CD14-positive monocyte (primary cell): ENCODE results near the gene AP2M1. TPM values are rescaled to one million over a fixed set of nuclear protein-coding genes. Genes with fewer than 3 reads are reported as not detected.

Experiments
- DNase-seq, 3 donors: peaks; one replicate each; pipeline ENCODE4 v3.0.0-alpha.2; 2011 to 2022
- H2AFZ ChIP-seq: 2 replicates; pipeline ENCODE4 v1.6.0; 2012; ENCODE audit warnings: mild to moderate bottlenecking, low read depth, low read length, inconsistent platforms; ENCODE audit not compliant: insufficient read depth, poor library complexity, severe bottlenecking
- H3K27ac ChIP-seq, 2 donors: 1 replicate in 1 of 2; 2 replicates in 1 of 2; pipeline ENCODE4 v1.5.1; 2012 to 2013; ENCODE audit warnings: low read length in 2 of 2, control low read depth in 1 of 2, inconsistent platforms in 1 of 2, low read depth in 1 of 2, mild to moderate bottlenecking in 1 of 2
- H3K27me3 ChIP-seq, 2 donors: one replicate each; pipeline versions ENCODE4 v1.6.0 to v1.6.1; 2011 to 2013; ENCODE audit warnings: low read length in 2 of 2; ENCODE audit not compliant: control insufficient read depth in 2 of 2, insufficient read depth in 2 of 2
- H3K36me3 ChIP-seq, 2 donors: replicated peaks in 1 of 2; 1 replicate in 1 of 2; 2 replicates in 1 of 2; pipeline versions ENCODE4 v1.5.1 to v1.6.1; 2012 to 2013; ENCODE audit warnings: low read length in 2 of 2, control low read depth in 1 of 2, inconsistent platforms in 1 of 2, mild to moderate bottlenecking in 1 of 2; ENCODE audit not compliant: insufficient read depth in 2 of 2, control insufficient read depth in 1 of 2
- H3K4me1 ChIP-seq, 2 donors: 1 replicate in 1 of 2; 2 replicates in 1 of 2; pipeline versions ENCODE4 v1.5.1 to v1.6.1; 2012 to 2013; ENCODE audit warnings: low read length in 2 of 2, control low read depth in 1 of 2, inconsistent platforms in 1 of 2, mild to moderate bottlenecking in 1 of 2, moderate library complexity in 1 of 2; ENCODE audit not compliant: insufficient read depth in 2 of 2, control insufficient read depth in 1 of 2
- H3K4me2 ChIP-seq: replicated peaks from 2 replicates; pipeline ENCODE3; 2012; ENCODE audit warnings: low read length, moderate library complexity, mild to moderate bottlenecking; ENCODE audit not compliant: poor library complexity, severe bottlenecking; ENCODE audit errors: extremely low read depth
- H3K4me3 ChIP-seq, 3 experiments: fragments of 200-600 bp in 1 of 3; sonication (generic) in 1 of 3; replicated peaks in 1 of 3; 1 replicate in 2 of 3; 2 replicates in 1 of 3; pipeline ENCODE4 v1.5.1; 2011 to 2013; ENCODE audit warnings: low read length in 3 of 3, mild to moderate bottlenecking in 3 of 3, control low read depth in 2 of 3, low read depth in 2 of 3, inconsistent platforms in 1 of 3, moderate library complexity in 1 of 3
- H3K79me2 ChIP-seq: 2 replicates; pipeline ENCODE4 v1.6.0; 2012; ENCODE audit warnings: mild to moderate bottlenecking, control low read depth, inconsistent platforms, low read length, moderate library complexity; ENCODE audit not compliant: insufficient read depth
- H3K9ac ChIP-seq: 2 replicates; pipeline ENCODE4 v1.6.0; 2017; ENCODE audit warnings: low read length, mild to moderate bottlenecking; ENCODE audit not compliant: insufficient read depth, poor library complexity, severe bottlenecking
- H3K9me3 ChIP-seq, 2 donors: replicated peaks in 1 of 2; 1 replicate in 1 of 2; 2 replicates in 1 of 2; pipeline versions ENCODE4 v1.5.1 to v1.6.1; 2012 to 2013; ENCODE audit warnings: low read length in 2 of 2, control low read depth in 1 of 2; ENCODE audit not compliant: control insufficient read depth in 1 of 2, insufficient read depth in 1 of 2
- H4K20me1 ChIP-seq: 2 replicates; pipeline ENCODE4 v1.6.0; 2012; ENCODE audit warnings: mild to moderate bottlenecking, low read length, control low read depth, moderate library complexity; ENCODE audit not compliant: insufficient read depth
- H3K27ac Mint-ChIP-seq, 7 donors: one replicate each; pipeline ENCODE4 v1.8.0; 2020; ENCODE audit warnings: mild to moderate bottlenecking in 7 of 7, mixed read lengths in 7 of 7, moderate library complexity in 6 of 7, inconsistent platforms in 2 of 7
- H3K27me3 Mint-ChIP-seq, 3 donors: one replicate each; pipeline ENCODE4 v1.8.0; 2021 to 2022; ENCODE audit warnings: low read depth in 3 of 3, mild to moderate bottlenecking in 3 of 3, mixed read lengths in 3 of 3, moderate library complexity in 3 of 3, inconsistent platforms in 1 of 3
- H3K36me3 Mint-ChIP-seq, 2 donors: one replicate each; pipeline ENCODE4 v1.8.0; 2020; ENCODE audit warnings: mixed read lengths in 2 of 2, inconsistent platforms in 1 of 2, mild to moderate bottlenecking in 1 of 2
- H3K4me1 Mint-ChIP-seq: one replicate; pipeline ENCODE4 v1.8.0; 2020; ENCODE audit warnings: mild to moderate bottlenecking, mixed read lengths
- H3K4me3 Mint-ChIP-seq, 2 donors: one replicate each; pipeline ENCODE4 v1.8.0; 2020; ENCODE audit warnings: mild to moderate bottlenecking in 2 of 2, mixed read lengths in 2 of 2, moderate library complexity in 1 of 2
- H3K9me3 Mint-ChIP-seq, 7 donors: one replicate each; pipeline ENCODE4 v1.8.0; 2020 to 2022; ENCODE audit warnings: mixed read lengths in 7 of 7, mild to moderate bottlenecking in 6 of 7, moderate library complexity in 6 of 7, inconsistent platforms in 2 of 7
- WGBS: methylation state at CpG from one replicate; pipeline ENCODE4 v1.1.5; 2013; ENCODE audit warnings: missing lambda C conversion rate; ENCODE audit not compliant: insufficient coverage; 5-methylcytosine and 5-hydroxymethylcytosine counted together
- intact Hi-C, 2 donors: fragments of 100-400 bp; cut with micrococcal nuclease; formaldehyde crosslinking; loops; one replicate each; pipeline versions ENCODE4 v1.15.0 to v1.15.1; 2023
- polyA plus RNA-seq, 3 donors: library from polyadenylated mRNA; depleted of rRNA in 1 of 3; unstranded in 2 of 3; stranded (reverse) in 1 of 3; fragments of 300-500 nt in 2 of 3; fragments of >200 nt in 1 of 3; fragmentation: Illumina TruSeq in 2 of 3; gene quantifications; 1 replicate in 2 of 3; 2 replicates in 1 of 3; pipeline ENCODE4 v1.2.3, GENCODE V29; 2012 to 2021
- TF ChIP-seq, protein P1 (sequence below): fragments of 200-600 bp; IDR thresholded peaks from one replicate; pipeline ENCODE4 v1.8.0; 2022; ENCODE audit warnings: antibody characterized with exemption, mild to moderate bottlenecking

AP2M1 gene
- polyA plus RNA-seq, 3 donors = 283 to 327 (median 295) TPM

DNA sequence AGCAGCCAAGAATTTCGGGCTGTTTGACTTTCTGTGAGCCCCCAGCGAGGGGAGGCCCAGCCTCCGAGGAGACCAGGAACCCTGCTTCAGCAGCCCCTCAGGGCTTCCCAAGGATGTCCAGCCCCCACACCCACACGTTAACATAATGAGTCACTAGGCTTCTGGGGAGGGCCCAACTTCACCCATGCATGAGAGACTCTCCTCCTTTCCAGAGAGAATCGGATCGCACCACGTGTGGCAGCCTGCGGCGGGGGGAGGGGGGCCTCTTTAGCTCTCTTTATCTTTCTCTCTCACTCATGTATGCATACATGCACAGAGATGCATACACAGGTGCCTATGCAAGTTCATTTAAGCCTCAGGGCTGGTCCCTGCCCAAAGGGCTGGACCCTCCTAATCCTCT lies 3.1 kb upstream of the AP2M1 start:
- Histone ChIP-seq H3K27ac (no peak overlapping the region), H3K9ac (no peak overlapping the region), H3K4me3 (no peak overlapping the region), H3K4me1 (peaks cover 16 to 20% of the 10 kb centered on the region in 2 donors), H3K36me3 (peaks cover 51 to 63% of the 10 kb centered on the region in 2 donors), H3K79me2 (peaks cover 19% of the 10 kb centered on the region), H3K4me2 (no peak overlapping the region), H2AFZ (no peak overlapping the region), H3K9me3 (no peaks in the 10 kb centered on the region), H4K20me1 (peaks cover 8% of the 10 kb centered on the region), H3K27me3 (no peaks in the 10 kb centered on the region)
- H3K4me3 Mint-ChIP-seq = no peak overlapping the region
- peaks cover 48 to 56% of the 10 kb centered on the region in 2 donors for H3K36me3 Mint-ChIP-seq
- peaks cover 18% of the 10 kb centered on the region for H3K4me1 Mint-ChIP-seq
- H3K27me3 Mint-ChIP-seq = peaks cover 0 to 3% (median 3%) of the 10 kb centered on the region in 3 donors
- no peaks in the 10 kb centered on the region for H3K9me3 Mint-ChIP-seq
- WGBS = 95% methylated on average over 9 of the region's 9 CpGs
- DNase-seq = no peak
- TF ChIP-seq, protein P1, sequence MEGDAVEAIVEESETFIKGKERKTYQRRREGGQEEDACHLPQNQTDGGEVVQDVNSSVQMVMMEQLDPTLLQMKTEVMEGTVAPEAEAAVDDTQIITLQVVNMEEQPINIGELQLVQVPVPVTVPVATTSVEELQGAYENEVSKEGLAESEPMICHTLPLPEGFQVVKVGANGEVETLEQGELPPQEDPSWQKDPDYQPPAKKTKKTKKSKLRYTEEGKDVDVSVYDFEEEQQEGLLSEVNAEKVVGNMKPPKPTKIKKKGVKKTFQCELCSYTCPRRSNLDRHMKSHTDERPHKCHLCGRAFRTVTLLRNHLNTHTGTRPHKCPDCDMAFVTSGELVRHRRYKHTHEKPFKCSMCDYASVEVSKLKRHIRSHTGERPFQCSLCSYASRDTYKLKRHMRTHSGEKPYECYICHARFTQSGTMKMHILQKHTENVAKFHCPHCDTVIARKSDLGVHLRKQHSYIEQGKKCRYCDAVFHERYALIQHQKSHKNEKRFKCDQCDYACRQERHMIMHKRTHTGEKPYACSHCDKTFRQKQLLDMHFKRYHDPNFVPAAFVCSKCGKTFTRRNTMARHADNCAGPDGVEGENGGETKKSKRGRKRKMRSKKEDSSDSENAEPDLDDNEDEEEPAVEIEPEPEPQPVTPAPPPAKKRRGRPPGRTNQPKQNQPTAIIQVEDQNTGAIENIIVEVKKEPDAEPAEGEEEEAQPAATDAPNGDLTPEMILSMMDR = no peak
- no peak overlapping the region for H3K27ac Mint-ChIP-seq
- intact Hi-C loops = loop anchor here (5.0 kb wide), 2 partner anchors 39 to 126 kb away; partner anchors contain the start of gene PSMD2 (in 1 of the 2)

DNA sequence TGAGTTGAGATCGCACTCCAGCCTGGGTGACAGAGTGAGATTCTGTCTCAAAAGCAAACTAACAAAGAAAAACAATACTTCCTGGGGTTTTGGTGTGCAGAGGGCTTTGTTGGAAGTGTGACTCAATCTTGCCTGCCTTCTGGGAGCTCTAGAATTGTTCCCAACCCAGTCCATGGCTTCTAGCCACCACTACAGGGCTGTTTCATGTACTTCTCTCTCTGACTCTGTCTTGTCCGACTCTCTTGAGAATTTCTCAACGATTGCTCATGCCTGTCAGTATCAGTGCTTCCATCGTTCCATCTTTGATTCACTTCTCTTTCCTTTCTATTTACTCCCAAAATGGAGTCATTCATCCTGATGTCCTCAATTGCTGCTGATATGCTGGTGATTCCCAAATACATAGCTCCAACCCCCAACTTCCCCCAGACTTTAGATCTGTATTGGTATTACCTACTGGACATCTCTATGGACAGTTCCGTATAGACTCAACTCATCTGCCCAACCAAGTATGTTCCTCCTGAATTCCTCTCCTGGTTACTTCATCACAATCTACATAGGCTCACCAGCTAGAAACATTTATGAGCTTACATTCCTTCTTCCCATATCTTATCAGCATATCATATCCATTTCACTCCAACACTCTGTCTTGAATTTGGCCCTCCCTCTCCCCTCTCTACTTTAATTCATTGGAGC lies 1.8 kb upstream of the AP2M1 start:
- Histone ChIP-seq H2AFZ (no peak overlapping the region), H3K9me3 (no peaks in the 10 kb centered on the region), H3K27ac (no peak overlapping the region), H3K36me3 (peaks cover 48 to 60% of the 10 kb centered on the region in 2 donors), H3K79me2 (peaks cover 32% of the 10 kb centered on the region), H3K4me3 (no peak overlapping the region), H4K20me1 (peaks cover 21% of the 10 kb centered on the region), H3K4me2 (no peak overlapping the region), H3K4me1 (peaks cover 27 to 33% of the 10 kb centered on the region in 2 donors), H3K9ac (no peak overlapping the region), H3K27me3 (no peaks in the 10 kb centered on the region)
- intact Hi-C loops = loop anchor here (5.0 kb wide), 2 partner anchors 41 to 124 kb away; partner anchors contain the start of gene PSMD2 (in 1 of the 2)
- Mint-ChIP-seq H3K27me3 (peaks cover 0 to 3% (median 3%) of the 10 kb centered on the region in 3 donors), H3K4me1 (peaks cover 29% of the 10 kb centered on the region), H3K27ac (peak overlapping the region in 1 of 7 donors; percentile 30), H3K36me3 (peaks cover 39 to 53% of the 10 kb centered on the region in 2 donors), H3K9me3 (no peaks in the 10 kb centered on the region), H3K4me3 (no peak overlapping the region)
- TF ChIP-seq, protein P1 = no peak
- 87% methylated on average over 4 of the region's 5 CpGs for WGBS
- DNase-seq = no peak
